A549 (cell line): ENCODE results near the gene PAIP1.
A peak's percentile ranks its signal among the peaks of the same experiment; 100 is the strongest.

Experiments used
- BHLHE40 ChIP-seq: IDR thresholded peaks from 2 replicates; pipeline ENCODE4 v1.6.1; 2012; ENCODE audit warnings: low read depth, low read length, inconsistent platforms
- CHD2 ChIP-seq: fragments of 150-350 bp; IDR thresholded peaks from 2 replicates; pipeline ENCODE4 v1.6.1; 2014; ENCODE audit warnings: low read length; ENCODE audit not compliant: partially characterized antibody
- EHMT2 ChIP-seq: fragments of 200-600 bp; sonication (generic); IDR thresholded peaks from 2 replicates; pipeline ENCODE4 v1.6.1; 2016; ENCODE audit warnings: antibody characterized with exemption, low read depth, mild to moderate bottlenecking, moderate library complexity
- MYC ChIP-seq: IDR thresholded peaks from 2 replicates; pipeline ENCODE4 v1.6.1; 2012; ENCODE audit warnings: mild to moderate bottlenecking, inconsistent platforms, low read length, improper control_type of control experiment, borderline replicate concordance
- POLR2A ChIP-seq: IDR thresholded peaks from 2 replicates; pipeline ENCODE4 v1.6.1; 2012; ENCODE audit warnings: mild to moderate bottlenecking, low read length
- POLR2AphosphoS2 ChIP-seq: conservative IDR thresholded peaks from 2 replicates; pipeline ENCODE4 v1.6.1; 2012; ENCODE audit warnings: low read length, improper control_type of control experiment, inconsistent platforms
- SMC3 ChIP-seq: fragments of >200 bp; sonication (Bioruptor Twin); formaldehyde crosslinking; IDR thresholded peaks from 3 replicates; pipeline ENCODE4 v1.6.1; 2018; ENCODE audit warnings: inconsistent platforms
- ZFP36 ChIP-seq: fragments of 450-650 bp; IDR thresholded peaks from 2 replicates; pipeline ENCODE4 v1.6.1; 2014; ENCODE audit warnings: borderline replicate concordance; ENCODE audit not compliant: partially characterized antibody
- ZSCAN20 ChIP-seq: fragments of 250-450 bp; sonication (Bioruptor Pico); IDR thresholded peaks from 2 replicates; pipeline ENCODE4 v1.8.0; 2022; ENCODE audit warnings: mild to moderate bottlenecking, moderate library complexity
- TF ChIP-seq, protein P1 (sequence below): fragments of >200 bp; sonication (Bioruptor Twin); formaldehyde crosslinking; IDR thresholded peaks from 3 replicates; pipeline ENCODE4 v1.5.1; 2016
- TF ChIP-seq, protein P2 (sequence below): IDR thresholded peaks from 2 replicates; pipeline ENCODE4 v1.6.1; 2012; ENCODE audit warnings: low read depth, borderline replicate concordance
- TF ChIP-seq, protein P3 (sequence below): fragments of 150-350 bp; IDR thresholded peaks from 2 replicates; pipeline ENCODE4 v1.6.1; 2014; ENCODE audit warnings: low read depth, mild to moderate bottlenecking, low read length
- TF ChIP-seq, protein P4 (sequence below): fragments of 450-650 bp; IDR thresholded peaks from 2 replicates; pipeline ENCODE4 v1.6.1; 2014; ENCODE audit warnings: antibody characterized with exemption
- TF ChIP-seq, protein P5 (sequence below): fragments of 250-450 bp; sonication (Bioruptor Pico); IDR thresholded peaks from 2 replicates; pipeline ENCODE4 v1.5.0; 2021; ENCODE audit warnings: mild to moderate bottlenecking, moderate library complexity, borderline replicate concordance

DNA sequence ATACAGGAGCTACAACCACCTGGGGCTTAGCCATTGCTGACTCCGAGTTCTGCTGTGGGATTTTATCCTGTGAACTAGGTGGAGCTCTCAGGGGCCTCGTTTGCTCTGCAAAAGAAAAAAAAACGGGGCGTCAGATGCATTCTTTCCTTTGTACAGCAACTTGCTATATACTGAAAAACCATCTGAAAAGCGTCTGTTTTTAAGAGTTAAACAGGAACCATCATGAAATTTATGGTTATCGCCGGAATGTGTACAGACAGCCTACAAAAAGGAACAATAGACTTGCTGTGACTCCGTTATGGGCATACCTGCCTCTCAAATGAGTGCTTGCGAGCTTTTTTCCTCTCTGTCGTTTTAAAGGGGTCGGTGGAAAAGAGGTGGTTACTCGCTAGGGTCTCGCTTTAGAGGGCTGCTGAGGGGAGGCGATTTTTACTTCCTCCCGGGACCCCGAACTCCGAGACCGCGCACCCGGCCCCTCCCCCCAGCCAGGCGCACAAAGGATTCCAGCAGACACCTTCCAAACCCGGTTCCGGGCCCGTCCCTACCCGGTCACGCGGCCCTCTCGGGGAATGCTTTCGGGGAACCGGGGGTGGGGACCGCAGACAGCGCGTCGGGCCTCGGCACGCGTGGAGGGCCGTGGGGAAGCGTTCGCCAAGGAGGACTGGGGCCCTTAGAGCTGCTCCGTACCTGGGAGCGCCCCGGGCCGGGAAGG lies 826 bp downstream of the PAIP1 start:
- TF ChIP-seq POLR2A (peak; percentile 38), MYC (peak; percentile 24; the same call in 1 of the 2 replicates), EHMT2 (no peak), ZSCAN20 (no peak), ZFP36 (no peak), BHLHE40 (no peak), CHD2 (no peak), SMC3 (no peak), POLR2AphosphoS2 (no peak)
- TF ChIP-seq, protein P1, sequence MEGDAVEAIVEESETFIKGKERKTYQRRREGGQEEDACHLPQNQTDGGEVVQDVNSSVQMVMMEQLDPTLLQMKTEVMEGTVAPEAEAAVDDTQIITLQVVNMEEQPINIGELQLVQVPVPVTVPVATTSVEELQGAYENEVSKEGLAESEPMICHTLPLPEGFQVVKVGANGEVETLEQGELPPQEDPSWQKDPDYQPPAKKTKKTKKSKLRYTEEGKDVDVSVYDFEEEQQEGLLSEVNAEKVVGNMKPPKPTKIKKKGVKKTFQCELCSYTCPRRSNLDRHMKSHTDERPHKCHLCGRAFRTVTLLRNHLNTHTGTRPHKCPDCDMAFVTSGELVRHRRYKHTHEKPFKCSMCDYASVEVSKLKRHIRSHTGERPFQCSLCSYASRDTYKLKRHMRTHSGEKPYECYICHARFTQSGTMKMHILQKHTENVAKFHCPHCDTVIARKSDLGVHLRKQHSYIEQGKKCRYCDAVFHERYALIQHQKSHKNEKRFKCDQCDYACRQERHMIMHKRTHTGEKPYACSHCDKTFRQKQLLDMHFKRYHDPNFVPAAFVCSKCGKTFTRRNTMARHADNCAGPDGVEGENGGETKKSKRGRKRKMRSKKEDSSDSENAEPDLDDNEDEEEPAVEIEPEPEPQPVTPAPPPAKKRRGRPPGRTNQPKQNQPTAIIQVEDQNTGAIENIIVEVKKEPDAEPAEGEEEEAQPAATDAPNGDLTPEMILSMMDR: no peak
- TF ChIP-seq, protein P2, sequence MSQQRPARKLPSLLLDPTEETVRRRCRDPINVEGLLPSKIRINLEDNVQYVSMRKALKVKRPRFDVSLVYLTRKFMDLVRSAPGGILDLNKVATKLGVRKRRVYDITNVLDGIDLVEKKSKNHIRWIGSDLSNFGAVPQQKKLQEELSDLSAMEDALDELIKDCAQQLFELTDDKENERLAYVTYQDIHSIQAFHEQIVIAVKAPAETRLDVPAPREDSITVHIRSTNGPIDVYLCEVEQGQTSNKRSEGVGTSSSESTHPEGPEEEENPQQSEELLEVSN: no peak
- TF ChIP-seq, protein P3, sequence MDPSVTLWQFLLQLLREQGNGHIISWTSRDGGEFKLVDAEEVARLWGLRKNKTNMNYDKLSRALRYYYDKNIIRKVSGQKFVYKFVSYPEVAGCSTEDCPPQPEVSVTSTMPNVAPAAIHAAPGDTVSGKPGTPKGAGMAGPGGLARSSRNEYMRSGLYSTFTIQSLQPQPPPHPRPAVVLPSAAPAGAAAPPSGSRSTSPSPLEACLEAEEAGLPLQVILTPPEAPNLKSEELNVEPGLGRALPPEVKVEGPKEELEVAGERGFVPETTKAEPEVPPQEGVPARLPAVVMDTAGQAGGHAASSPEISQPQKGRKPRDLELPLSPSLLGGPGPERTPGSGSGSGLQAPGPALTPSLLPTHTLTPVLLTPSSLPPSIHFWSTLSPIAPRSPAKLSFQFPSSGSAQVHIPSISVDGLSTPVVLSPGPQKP: no peak
- TF ChIP-seq, protein P4, sequence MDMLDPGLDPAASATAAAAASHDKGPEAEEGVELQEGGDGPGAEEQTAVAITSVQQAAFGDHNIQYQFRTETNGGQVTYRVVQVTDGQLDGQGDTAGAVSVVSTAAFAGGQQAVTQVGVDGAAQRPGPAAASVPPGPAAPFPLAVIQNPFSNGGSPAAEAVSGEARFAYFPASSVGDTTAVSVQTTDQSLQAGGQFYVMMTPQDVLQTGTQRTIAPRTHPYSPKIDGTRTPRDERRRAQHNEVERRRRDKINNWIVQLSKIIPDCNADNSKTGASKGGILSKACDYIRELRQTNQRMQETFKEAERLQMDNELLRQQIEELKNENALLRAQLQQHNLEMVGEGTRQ: peak; percentile 46
- TF ChIP-seq, protein P5, sequence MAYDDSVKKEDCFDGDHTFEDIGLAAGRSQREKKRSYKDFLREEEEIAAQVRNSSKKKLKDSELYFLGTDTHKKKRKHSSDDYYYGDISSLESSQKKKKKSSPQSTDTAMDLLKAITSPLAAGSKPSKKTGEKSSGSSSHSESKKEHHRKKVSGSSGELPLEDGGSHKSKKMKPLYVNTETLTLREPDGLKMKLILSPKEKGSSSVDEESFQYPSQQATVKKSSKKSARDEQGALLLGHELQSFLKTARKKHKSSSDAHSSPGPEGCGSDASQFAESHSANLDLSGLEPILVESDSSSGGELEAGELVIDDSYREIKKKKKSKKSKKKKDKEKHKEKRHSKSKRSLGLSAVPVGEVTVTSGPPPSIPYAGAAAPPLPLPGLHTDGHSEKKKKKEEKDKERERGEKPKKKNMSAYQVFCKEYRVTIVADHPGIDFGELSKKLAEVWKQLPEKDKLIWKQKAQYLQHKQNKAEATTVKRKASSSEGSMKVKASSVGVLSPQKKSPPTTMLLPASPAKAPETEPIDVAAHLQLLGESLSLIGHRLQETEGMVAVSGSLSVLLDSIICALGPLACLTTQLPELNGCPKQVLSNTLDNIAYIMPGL (CRISPR knock-in tag): no peak
